Measurements from ENCODE around the gene CDCP1.

Gene CDCP1

GRCh38 chr3:45145681-45146614 lies at the start of gene CDCP1:
Gene CDCP1 (minus strand): TSS chr3:45146378. CDS start chr3:45146287, 91 bp downstream.
- no peak for DNase-seq (ENCODE audit: low read depth)

GRCh38 chr3:45194791-45195190 lies 48.6 kb upstream of the CDCP1 start:
- no peak for DNase-seq (ENCODE audit: low read depth)

- no peak for DNase-seq (ENCODE audit: low read depth)
Measured at GRCh38 chr3:45191924-45192417, 45.8 kb upstream of the CDCP1 start.

- DNase-seq (ENCODE audit: low read depth) = no peak
Measured at GRCh38 chr3:45191424-45191823, 45.2 kb upstream of the CDCP1 start.

GRCh38 chr3:45188719-45189659 lies 42.8 kb upstream of the CDCP1 start:
- no peak for DNase-seq (ENCODE audit: low read depth)

GRCh38 chr3:45187694-45188141 lies 41.5 kb upstream of the CDCP1 start:
- no peak for DNase-seq (ENCODE audit: low read depth)

GRCh38 chr3:45186871-45187270 lies 40.7 kb upstream of the CDCP1 start:
- no peak for DNase-seq (ENCODE audit: low read depth)

GRCh38 chr3:45185461-45185860 lies 39.3 kb upstream of the CDCP1 start:
- DNase-seq (ENCODE audit: low read depth) = no peak

- no peak for DNase-seq (ENCODE audit: low read depth)
Measured at GRCh38 chr3:45185052-45185451, 38.9 kb upstream of the CDCP1 start.

- DNase-seq (ENCODE audit: low read depth) = no peak
Measured at GRCh38 chr3:45183872-45184262, 37.7 kb upstream of the CDCP1 start.

GRCh38 chr3:45182915-45183871 lies 37.0 kb upstream of the CDCP1 start:
- DNase-seq (ENCODE audit: low read depth) = no peak

- DNase-seq (ENCODE audit: low read depth) = no peak
Measured at GRCh38 chr3:45181496-45181895, 35.3 kb upstream of the CDCP1 start.

- DNase-seq (ENCODE audit: low read depth) = no peak
Measured at GRCh38 chr3:45180899-45181298, 34.7 kb upstream of the CDCP1 start.

- no peak for DNase-seq (ENCODE audit: low read depth)
Measured at GRCh38 chr3:45180051-45180450, 33.9 kb upstream of the CDCP1 start.

GRCh38 chr3:45179163-45179562 lies 33.0 kb upstream of the CDCP1 start:
- DNase-seq (ENCODE audit: low read depth) = no peak

- DNase-seq (ENCODE audit: low read depth) = no peak
Measured at GRCh38 chr3:45178183-45179023, 32.2 kb upstream of the CDCP1 start.

- no peak for DNase-seq (ENCODE audit: low read depth)
Measured at GRCh38 chr3:45176912-45177311, 30.7 kb upstream of the CDCP1 start.

GRCh38 chr3:45174234-45174633 lies 28.1 kb upstream of the CDCP1 start:
- DNase-seq (ENCODE audit: low read depth) = no peak

- no peak for DNase-seq (ENCODE audit: low read depth)
Measured at GRCh38 chr3:45173776-45174175, 27.6 kb upstream of the CDCP1 start.

- DNase-seq (ENCODE audit: low read depth) = no peak
Measured at GRCh38 chr3:45171283-45171682, 25.1 kb upstream of the CDCP1 start.
